ENCODE data around the gene ADAMTS9.

GRCh38 chr3:64491843-64492242 is 196.0 kb downstream of the ADAMTS9 start:
- TF ChIP-seq POLR2A (IDR thresholded peaks at IDR 0.05), result no peak
- no peak for TF ChIP-seq CTCF (IDR thresholded peaks at IDR 0.05)

Measured in testis (tissue), 2 donors.